Measurements from ENCODE around the gene TBC1D14.

The TBC1D14 gene, protein sequence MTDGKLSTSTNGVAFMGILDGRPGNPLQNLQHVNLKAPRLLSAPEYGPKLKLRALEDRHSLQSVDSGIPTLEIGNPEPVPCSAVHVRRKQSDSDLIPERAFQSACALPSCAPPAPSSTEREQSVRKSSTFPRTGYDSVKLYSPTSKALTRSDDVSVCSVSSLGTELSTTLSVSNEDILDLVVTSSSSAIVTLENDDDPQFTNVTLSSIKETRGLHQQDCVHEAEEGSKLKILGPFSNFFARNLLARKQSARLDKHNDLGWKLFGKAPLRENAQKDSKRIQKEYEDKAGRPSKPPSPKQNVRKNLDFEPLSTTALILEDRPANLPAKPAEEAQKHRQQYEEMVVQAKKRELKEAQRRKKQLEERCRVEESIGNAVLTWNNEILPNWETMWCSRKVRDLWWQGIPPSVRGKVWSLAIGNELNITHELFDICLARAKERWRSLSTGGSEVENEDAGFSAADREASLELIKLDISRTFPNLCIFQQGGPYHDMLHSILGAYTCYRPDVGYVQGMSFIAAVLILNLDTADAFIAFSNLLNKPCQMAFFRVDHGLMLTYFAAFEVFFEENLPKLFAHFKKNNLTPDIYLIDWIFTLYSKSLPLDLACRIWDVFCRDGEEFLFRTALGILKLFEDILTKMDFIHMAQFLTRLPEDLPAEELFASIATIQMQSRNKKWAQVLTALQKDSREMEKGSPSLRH

DNA sequence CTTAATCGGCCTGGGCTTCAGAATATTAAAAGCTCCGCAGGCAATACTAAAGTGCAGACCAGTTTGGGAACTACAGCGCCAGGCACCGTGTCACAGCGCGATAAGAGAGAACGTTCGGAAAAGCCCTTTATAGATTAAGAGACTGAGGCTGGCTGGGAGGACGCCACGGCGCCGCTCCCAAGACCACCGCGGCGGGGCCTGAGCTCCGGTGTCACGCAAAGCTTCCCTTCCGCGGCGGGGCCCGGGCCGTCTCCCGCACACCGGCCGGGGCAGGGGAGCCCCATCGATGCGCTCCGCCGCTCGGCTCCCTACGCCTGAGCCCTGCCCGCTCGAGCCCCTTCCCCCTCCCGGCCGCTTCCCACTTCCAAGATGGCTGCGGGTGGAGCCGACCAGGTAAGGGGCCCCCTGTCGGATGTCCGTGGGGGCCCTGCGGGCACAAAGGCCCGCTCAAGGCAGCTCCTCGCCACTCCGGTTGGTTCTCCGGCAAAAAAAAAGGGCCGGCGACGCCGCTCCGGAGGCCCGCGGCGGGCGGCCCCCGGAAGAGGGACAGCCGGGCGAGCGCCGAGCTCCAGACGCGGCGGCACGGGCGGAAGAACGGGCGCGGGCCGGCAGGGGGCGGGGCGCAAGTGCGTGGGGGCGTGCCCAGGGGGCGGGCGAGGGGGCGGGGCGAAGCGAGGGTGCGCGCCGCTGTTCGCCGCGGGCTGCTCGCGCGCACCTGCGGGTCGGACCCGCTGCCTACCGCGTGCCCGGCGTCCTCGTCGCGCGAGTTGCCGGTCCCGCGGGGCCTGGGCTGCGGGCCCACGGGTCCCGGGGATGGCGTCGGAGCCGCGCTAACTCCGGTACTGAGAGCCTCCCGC is at the start of gene TBC1D14:
Gene TBC1D14, plus strand, starts transcription at position 714 of the 857 bp plus-strand sequence. CDS start 13,564 bp downstream, outside the sequence.
- DNase-seq (ENCODE audit: low spot score) = peak; percentile 86

DNA sequence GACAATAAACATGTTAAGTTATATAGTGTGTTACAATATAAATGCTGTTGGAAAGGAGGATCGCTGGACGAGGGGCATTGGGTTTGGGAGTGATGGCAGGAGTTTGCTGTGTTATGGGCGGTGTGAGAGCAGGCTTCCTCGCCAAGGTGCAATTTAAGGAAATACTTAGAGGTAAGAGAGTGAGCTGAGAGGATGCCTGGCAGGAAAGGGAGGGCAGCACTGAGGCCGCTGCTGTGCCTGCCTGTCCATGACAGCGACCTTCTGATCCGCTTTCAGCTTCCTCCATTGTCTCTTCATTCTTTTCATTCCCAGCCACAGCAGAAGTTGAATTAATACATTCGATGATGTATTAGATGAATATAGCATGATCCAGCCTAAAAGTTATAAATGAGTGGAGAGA is 41.2 kb upstream of the TBC1D14 start:
- DNase-seq (ENCODE audit: low spot score) = no peak

DNA sequence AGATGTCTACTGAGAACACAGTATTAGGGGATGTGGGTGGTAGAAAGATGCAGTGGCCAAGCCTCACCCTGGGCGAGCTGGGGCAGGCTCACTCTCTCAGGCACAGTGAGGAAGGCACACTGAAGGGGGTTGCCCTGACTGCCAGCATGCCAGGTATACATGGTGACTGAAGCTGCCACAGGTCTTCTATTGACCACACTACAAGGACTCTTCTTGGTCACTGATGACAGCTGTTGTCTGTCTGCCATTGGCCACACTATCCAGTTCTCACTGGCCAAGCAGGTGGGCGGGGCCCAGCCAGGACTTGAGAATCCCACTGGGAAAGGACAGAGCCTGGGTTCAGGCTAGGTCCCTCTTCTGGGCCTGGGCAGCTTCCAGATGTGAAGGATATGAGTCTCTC is 39.7 kb upstream of the TBC1D14 start:
- DNase-seq (ENCODE audit: low spot score) = no peak

DNA sequence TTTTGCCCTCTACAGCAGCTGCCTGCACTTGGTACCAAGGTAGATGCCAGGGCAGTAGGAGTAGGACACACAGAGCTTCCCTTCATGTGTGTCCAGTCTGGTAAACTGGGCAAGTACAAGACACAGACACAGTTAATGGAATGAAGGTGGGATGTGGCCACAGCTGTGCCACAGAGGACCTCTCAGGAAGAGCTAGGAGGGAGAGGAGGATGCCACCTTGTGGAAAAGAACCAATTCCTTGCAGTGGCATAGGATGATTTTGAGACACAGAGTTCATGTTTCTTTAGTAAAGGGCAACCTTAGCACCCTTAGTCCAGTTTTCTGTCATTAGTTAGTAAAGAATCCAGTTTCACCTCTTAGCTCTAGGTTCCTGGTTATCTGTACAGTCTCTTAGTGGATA is 36.3 kb upstream of the TBC1D14 start:
- DNase-seq (ENCODE audit: low spot score) = peak; percentile 68

DNA sequence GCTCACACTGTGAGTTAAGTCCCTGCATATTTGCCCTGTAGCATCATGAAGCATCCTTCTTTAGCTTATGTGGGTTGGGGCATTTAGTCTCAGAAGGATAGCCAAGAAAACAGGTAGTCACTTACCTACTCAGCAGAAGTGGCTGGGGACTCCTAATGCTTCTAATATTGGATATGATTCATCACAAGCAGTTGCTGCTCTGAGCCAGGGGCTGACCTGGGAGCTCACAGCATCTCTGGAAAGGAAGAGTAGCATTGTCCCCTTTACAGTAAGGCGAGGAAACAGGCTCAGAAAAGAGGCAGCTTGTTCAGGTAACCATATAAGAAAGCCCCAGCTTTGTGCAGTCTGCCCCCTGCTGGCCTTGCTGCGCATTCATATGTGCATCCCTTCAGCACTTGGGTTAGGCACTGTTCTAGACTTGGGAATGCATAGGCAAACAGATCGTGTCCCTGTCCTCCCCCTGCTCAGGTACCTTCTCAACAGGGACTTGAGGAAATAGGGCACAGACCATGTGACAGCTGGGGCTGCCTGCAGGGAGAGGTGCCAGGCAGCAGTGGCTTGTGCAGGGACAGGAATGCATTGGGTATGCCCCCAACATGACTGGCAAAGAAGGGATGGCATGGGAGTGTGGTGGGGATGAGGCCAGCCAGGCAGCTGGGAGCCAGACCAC is 35.7 kb upstream of the TBC1D14 start:
- DNase-seq (ENCODE audit: low spot score) = peak; percentile 88

DNA sequence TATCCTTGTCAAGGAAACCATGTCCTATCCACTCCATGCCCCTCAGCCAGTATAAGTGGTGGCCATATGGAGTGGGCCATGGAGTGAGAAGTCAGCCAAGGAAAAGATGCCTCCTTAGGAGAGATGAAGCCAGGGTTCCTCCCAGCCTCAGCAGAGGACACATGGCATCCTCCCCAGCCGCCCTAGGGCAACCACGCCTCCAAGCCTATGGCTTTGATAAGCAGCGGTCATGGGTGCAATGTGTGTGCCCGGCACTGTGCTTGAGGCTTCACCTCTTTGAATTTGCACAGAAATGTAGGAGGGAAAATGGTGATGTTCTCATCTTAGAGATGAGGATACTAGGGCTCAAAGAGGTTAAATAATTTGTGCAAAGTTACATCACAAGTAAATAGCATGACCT is 34.6 kb upstream of the TBC1D14 start:
- peak; percentile 69 for DNase-seq (ENCODE audit: low spot score)

DNA sequence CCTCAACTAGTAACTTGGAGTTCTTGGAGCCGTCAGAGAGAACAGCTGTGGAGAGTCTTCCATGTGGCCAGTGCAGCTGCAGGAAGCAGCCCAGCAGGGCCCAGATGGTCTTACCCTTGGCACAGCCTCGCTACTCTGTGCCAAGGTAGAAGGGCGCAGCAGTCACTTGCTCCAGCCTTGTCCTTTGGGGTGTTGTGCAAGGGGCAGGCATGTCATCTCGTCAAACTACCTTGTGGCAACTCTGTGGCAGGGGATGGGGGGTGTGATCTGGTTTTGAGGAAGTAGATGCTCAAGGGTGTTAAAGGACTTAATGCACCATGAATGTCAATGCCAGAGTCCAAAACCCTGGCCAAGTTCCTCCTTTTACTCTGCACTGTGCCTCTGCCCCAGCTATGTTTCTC is 34.2 kb upstream of the TBC1D14 start:
- DNase-seq (ENCODE audit: low spot score) = no peak

DNA sequence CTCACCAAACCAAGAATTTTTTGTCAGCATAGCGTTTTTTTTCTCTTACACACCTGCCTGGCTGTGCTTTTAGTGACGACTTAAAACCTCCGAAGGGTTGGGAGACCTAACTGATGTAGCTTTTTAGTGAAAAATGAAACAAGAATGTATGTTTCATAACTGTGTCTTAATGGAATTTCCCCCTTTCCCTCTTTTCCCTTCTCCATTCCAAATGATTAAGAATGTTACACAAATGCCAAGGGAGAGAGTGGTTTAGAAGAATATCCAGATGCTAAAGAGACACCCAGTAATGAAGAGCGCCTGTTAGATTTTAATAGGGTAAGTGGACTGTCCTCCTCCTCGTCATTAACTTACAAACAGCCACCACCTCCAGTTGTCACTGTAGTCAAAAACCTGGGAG is 33.2 kb upstream of the TBC1D14 start:
- no peak for DNase-seq (ENCODE audit: low spot score)

DNA sequence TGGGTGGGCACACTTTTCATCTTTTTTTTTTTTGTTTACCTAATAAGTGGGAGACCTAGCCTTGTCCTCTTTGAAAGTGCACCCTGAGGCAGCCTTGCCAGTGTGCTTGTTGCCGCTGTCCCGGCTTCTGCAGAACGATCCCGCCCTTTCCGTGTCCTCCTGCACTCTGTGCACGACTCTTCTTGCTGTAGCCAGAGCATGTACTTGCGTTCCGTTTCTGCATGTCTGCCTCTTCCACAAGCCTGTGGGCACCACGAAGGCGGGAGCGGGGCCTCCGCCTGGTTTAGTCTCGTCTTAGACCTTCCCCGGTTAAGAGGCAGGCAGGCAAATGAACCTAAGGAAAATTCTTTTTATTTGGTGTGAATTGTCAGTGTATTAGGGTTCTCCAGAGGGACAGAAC is 32.6 kb upstream of the TBC1D14 start:
- DNase-seq (ENCODE audit: low spot score) = no peak

DNA sequence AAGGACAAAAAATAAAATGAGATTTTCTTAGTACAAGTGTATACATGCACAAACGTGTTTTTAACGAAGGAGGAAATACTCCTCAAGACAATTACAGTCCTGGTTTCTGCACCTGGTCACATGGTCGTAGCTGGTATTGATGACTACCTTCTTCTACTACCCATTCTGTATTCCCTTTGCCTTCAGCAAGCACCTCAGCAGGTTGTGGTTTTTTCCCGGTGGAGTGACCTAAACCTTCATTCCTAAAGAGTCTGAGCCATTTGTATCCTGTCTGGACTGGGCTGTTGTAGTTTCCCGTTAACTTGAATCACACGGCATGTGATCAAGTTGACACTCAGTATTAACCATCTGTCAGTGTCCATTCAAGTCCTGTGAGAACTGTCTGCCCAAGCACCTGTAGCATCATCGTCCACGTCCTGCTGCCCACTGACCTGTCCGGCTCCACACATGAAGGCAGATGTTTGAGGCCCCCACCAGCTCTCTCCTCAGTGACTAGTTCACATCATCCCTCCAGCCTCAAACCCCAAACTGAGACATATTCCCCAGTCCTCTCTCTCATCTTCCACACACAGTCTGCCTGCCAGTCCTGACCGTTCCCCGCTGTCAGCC is 31.1 kb upstream of the TBC1D14 start:
- DNase-seq (ENCODE audit: low spot score) = no peak

DNA sequence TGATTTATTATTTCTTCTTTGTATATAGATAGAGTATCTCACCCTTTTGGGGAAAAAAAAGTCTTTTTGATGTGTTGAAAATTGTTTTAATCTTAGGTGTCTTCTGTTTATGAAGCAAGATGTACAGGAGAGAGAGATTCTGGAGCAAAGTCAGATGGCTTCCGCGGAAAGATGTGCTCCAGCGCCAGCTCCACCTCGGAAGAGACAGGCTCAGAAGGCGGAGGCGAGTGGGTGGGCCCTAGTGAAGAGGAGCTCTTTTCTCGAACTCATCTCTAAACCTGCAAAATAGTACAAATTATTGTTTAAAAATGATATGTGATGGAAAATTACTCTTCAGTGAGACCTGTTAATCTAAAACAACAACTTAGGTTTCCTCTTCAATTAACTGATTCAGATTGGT is 28.9 kb upstream of the TBC1D14 start:
- DNase-seq (ENCODE audit: low spot score) = no peak

DNA sequence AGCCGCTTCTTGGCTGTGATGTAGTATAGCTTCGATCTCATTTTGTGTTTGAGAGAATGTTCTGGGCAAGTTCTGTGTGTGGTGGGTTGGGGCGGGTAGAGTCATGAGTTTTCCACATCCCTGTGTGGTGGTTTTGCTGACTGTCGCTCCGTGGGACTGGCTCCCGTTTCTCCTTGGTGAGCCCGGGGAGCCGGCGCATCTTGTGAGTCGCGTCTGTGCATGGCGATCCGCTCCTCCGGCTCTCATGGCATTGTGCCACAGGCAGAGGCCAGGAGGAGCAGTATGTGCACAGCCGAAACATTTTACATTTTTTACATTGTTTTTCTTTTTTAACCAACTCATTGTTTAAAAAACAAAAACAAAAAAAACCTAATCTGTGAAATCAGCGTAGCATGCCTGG is 27.7 kb upstream of the TBC1D14 start:
- no peak for DNase-seq (ENCODE audit: low spot score)

DNA sequence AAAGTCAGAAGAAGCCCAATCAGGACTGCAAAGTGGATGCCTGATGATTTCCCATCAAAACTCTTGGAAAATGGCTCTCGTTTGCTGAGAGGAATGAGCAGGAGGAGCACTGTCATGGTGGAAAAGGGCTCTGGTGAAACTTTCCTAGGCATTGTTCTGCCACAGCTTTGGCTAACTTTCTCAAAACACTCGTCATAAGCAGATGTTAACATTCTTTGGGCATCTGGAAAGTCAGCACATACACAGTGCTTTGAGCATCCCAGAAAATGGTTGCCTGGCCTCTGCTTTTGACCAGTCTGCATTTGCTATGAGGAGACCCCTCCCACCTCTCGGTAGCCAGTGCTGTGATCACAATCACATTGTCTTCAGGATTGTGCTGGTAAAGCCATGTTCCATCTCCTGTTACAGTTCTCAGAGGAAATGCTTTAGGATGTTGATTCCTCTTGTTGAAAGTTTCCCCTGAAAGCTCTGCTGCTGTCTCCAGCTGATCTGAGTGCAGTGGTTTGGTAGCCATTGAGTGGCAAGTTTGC is 25.2 kb upstream of the TBC1D14 start:
- DNase-seq (ENCODE audit: low spot score) = no peak

DNA sequence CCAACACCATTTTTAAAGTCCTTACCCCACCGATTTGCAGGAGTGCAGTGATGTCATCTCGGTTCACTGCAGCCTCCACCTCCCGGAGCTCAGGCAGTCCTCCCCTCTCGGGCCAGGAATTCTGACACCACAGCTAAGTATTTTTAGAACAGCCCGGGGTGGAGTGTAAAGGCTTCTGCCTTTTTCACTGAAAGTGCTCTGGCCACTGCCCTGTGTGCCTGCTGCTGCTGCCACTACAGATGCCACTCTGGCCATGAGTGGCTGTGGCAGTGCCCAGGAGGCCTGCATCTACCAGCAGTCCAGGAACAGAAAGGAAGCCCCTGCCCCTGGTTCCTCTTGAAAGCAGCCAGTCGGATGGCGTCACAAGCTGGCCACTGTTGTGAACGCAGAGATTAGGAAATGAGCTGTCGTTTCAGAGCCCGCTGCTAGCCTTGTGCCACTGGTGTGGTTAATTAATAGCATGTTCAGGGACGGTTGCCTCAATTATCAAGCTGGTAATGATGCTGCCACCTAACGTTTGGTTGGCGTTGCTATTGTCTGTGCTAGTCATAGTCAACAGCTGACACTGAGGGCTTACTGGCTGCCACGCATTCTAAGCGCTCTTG is 23.6 kb upstream of the TBC1D14 start:
- DNase-seq (ENCODE audit: low spot score) = peak; percentile 74

DNA sequence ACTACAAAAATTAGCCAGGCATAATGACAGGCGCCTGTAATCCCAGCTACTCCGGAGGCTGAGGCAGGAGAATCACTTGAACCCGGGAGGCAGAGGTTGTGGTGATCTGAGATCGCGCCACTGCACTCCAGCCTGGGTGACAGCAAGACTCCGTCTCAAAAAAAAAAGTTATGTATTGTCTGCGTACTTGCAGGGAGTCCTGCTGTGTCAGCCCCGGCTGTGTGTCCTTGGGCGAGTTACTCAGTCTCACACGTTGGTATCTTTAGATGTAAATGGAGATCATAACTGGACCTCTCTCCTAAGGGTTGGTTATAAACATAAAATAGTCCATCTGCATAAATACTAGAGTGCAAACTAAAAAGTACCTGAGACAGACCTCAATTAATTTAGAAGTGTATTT is 22.7 kb upstream of the TBC1D14 start:
- no peak for DNase-seq (ENCODE audit: low spot score)

DNA sequence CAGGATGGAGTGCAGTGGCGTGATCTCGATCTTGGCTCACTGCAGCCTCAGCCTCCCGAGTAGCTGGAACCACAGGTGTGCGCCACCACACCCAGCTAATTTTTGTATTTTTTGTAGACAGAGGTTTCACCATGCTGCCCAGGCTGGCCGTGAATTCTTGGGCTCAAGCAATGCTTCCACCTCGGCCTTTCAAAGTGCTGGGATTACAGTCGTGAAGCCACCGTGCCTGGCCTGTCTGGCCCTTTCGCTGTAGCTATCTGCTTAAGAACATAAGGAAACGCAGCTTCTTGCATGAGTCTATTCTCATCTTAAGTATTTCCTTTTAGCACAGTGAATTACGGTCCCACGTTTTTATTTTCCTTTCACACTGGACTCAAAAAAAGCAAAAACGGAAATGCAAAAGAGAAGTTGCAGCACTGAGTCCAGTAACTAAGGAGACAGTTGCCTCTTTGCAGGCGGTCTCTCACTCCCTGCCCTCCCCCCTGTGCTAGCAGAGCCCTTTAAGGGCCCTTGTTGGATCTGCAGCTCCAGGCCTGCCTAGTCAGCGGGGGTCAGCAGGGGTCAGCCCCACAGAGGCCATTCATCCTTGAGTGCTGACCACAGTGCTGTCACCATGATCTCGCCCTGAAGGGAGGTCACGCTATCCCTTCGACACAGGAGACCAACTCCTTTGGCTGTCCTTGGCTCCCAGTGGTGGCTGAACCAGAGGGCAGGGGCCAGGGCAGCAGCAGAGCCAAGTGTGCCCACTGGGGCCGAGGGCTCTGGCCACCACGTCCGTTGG is 21.8 kb upstream of the TBC1D14 start:
- no peak for DNase-seq (ENCODE audit: low spot score)

DNA sequence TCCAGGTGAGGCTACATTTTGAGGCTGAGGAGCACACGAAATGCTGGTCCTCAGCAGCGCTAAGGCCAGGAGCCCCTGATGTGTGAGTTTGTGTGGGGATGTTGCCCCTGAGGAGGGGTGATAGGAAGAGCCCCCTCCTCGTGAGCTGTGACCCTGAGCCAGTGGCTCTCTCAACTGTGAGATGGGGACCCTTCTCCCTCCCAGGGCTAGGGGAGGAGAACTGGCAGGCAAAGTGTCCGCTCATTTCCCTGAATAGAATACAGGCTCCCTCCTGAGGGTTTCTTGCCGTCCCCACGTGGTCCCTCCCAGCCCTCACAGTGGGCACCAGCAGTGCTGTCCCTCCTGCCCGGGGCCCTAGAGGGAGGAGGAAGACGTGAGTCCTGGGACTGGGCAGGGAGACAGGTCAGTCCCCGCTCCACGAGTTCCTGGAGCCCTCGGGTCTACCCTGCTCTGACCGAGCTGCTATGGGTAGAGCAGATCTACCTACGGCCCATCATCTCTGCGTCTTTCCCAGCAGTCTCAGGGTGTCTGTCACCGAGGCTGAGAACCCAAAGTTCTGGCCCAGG is 21.0 kb upstream of the TBC1D14 start:
- no peak for DNase-seq (ENCODE audit: low spot score)

DNA sequence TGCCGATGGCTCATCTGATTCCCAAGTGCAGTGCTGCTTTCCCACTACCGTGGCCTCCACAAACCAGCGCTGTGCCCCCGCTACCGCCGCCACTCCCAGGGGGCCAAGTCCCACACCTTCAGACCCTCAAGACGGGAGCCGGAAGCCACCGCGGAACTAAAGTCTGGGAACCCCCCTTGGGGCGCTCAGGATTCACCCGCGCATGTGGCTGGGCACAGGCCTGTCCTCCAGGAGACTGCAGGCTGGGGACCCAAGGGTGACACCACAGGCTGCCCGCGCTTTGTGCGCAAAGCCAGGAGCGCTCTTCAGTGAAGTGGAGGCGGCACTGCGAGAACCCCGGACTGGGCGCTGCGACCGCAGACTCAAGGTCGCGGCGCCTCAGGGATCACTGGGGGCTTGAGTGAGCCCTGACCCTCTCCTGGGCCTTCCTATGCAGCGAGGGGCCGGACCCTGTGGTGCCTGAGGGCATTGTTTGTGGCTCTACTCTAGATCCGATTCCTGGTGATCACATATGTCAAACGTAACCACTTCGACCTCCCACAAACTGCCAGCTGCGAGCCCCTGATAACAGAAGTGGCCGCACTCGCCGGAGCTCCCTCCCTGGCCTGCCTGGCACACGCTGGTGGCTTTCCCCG is 20.4 kb upstream of the TBC1D14 start:
- DNase-seq (ENCODE audit: low spot score) = peak; percentile 81

DNA sequence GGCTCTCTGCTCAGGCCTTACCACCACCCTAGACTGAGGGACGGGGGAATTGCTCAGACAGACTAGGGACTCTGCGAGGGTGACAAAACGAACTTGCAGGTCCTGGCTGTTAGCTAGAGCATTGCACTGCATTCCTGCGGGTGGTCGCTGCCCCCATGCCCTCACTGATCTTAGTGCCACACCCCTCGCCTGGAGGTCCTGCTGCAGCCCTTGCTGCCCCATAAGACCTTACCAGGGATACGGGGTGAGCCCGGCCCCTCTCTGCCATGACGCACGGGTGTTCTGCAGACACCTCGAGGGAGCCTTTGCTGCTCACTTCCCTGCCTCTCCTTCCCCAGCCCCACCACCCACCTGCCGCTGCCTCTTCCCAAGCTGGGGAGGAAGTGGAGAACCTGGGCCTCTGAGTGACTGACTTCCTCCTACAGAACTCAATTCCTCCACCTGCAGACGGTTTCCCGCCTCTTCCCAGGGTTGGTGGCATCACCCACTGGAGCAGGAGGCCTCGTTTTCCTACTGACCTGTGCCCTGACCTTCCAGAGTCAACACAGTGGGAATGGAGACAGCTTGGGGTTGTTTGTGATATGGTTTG is 19.8 kb upstream of the TBC1D14 start:
- peak; percentile 14 for DNase-seq (ENCODE audit: low spot score)

All from hematopoietic multipotent progenitor cell treated with erythropoietin and hydrocortisone succinate and interleukin-3 and kit ligand, for 17 days (in vitro differentiated cells).